Measurements from ENCODE around the gene KCNT1. TPM values are rescaled to one million over a fixed set of nuclear protein-coding genes. Genes with fewer than 3 reads are reported as not detected.
A peak's percentile ranks its signal among the peaks of the same experiment; 100 is the strongest.

Gene KCNT1
- total RNA-seq, 1 donor from 2014 or later = not detected

- H3K4me2 ChIP-seq (ENCODE audit: low read length) = no peak overlapping the region
- H3K9me3 ChIP-seq (ENCODE audit: insufficient read depth, low read depth, low read length) = no peaks in the 10 kb centered on the region
- H3K27ac ChIP-seq (ENCODE audit: low read depth, low read length) = no peak overlapping the region
- H2AFZ ChIP-seq (ENCODE audit: low read depth, low read length) = no peak overlapping the region
- no peak for DNase-seq (ENCODE audit: low read depth)
- FAIRE-seq = no peak
- Mint-ChIP-seq H3K9me3 (ENCODE audit: unreplicated experiment) (no peaks in the 10 kb centered on the region), H3K36me3 (ENCODE audit: low read depth, unreplicated experiment) (no peaks in the 10 kb centered on the region), H3K4me3 (ENCODE audit: unreplicated experiment) (no peak overlapping the region), H3K27me3 (ENCODE audit: low read depth, unreplicated experiment) (peaks cover 36% of the 10 kb centered on the region), H3K4me1 (ENCODE audit: low read depth, unreplicated experiment) (peaks cover 3% of the 10 kb centered on the region), H3K27ac (ENCODE audit: unreplicated experiment) (no peak overlapping the region)
- H3K79me2 ChIP-seq (ENCODE audit: insufficient read depth, low read length) = no peaks in the 10 kb centered on the region
- H3K4me3 ChIP-seq (ENCODE audit: insufficient read depth, low read depth, low read length) = no peak overlapping the region
- no peaks in the 10 kb centered on the region for H4K20me1 ChIP-seq (ENCODE audit: insufficient read depth, low read length)
- H3K27me3 ChIP-seq (ENCODE audit: insufficient read depth, low read length) = no peaks in the 10 kb centered on the region
- no peaks in the 10 kb centered on the region for H3K4me1 ChIP-seq (ENCODE audit: insufficient read depth, low read length)
- no peaks in the 10 kb centered on the region for H3K36me3 ChIP-seq (ENCODE audit: insufficient read depth, low read length)
- H3K9ac ChIP-seq (ENCODE audit: low read length) = no peak overlapping the region
- TF ChIP-seq EZH2 (IDR thresholded peaks at IDR 0.05; ENCODE audit: insufficient read depth, low read length) (no peak), CTCF (IDR thresholded peaks at IDR 0.05; ENCODE audit: insufficient read depth, low read depth, low read length) (no peak)
Observed at GRCh38 chr9:135677641-135678168, 24.3 kb upstream of the KCNT1 start.

DNA sequence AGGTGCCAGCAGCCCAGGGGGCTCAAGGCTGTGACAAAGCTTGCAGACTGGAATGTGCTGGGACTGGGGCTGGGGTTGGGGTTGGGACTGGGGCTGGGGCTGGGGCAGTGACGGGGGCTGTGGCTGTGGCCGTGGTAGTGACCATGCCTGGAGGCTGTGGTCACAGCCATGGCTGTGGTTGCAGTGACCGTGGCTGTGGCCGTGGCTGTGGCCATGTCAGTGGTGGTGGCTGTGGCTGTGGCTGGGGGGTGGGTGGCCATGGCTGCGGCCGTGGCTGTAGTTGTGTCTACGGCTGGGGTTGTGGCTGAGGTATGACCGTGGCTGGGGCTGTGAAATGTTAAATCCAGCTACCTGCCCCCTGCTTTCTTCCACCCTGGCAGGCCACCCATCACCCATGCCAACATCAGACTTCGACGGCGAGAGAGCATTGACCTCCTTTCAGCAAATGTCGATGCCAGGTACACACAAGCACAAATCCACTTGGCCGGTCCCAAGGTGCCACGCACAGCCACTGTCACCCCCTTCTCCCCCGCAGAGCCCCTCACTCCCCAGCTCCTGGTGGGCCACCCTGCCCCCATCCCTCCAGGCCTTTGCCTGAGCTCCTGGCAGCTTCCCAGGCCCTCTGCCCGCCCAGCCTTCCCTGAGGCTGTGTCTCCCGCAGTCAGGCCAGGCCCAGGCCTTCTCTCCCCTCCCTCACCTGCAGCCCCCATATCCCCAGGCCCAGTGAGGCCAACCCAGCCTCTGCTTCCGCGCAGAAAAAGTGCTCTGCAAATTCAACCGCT is 23.6 kb upstream of the KCNT1 start:
- Histone ChIP-seq H3K79me2 (ENCODE audit: insufficient read depth, low read length) (no peaks in the 10 kb centered on the region), H3K27ac (ENCODE audit: low read depth, low read length) (no peak overlapping the region), H3K27me3 (ENCODE audit: insufficient read depth, low read length) (no peaks in the 10 kb centered on the region), H3K9ac (ENCODE audit: low read length) (no peak overlapping the region), H3K9me3 (ENCODE audit: insufficient read depth, low read depth, low read length) (no peaks in the 10 kb centered on the region), H2AFZ (ENCODE audit: low read depth, low read length) (no peak overlapping the region), H3K4me3 (ENCODE audit: insufficient read depth, low read depth, low read length) (no peak overlapping the region), H4K20me1 (ENCODE audit: insufficient read depth, low read length) (no peaks in the 10 kb centered on the region), H3K36me3 (ENCODE audit: insufficient read depth, low read length) (no peaks in the 10 kb centered on the region), H3K4me2 (ENCODE audit: low read length) (no peak overlapping the region), H3K4me1 (ENCODE audit: insufficient read depth, low read length) (no peaks in the 10 kb centered on the region)
- H3K27ac Mint-ChIP-seq (ENCODE audit: unreplicated experiment) = no peak overlapping the region
- peaks cover 3% of the 10 kb centered on the region for H3K4me1 Mint-ChIP-seq (ENCODE audit: low read depth, unreplicated experiment)
- H3K4me3 Mint-ChIP-seq (ENCODE audit: unreplicated experiment) = no peak overlapping the region
- DNase-seq (ENCODE audit: low read depth) = no peak
- H3K9me3 Mint-ChIP-seq (ENCODE audit: unreplicated experiment) = no peaks in the 10 kb centered on the region
- TF ChIP-seq CTCF (IDR thresholded peaks at IDR 0.05; ENCODE audit: insufficient read depth, low read depth, low read length) (no peak), EZH2 (IDR thresholded peaks at IDR 0.05; ENCODE audit: insufficient read depth, low read length) (no peak)
- no peak for FAIRE-seq
- no peaks in the 10 kb centered on the region for H3K36me3 Mint-ChIP-seq (ENCODE audit: low read depth, unreplicated experiment)
- H3K27me3 Mint-ChIP-seq (ENCODE audit: low read depth, unreplicated experiment) = peaks cover 36% of the 10 kb centered on the region

DNA sequence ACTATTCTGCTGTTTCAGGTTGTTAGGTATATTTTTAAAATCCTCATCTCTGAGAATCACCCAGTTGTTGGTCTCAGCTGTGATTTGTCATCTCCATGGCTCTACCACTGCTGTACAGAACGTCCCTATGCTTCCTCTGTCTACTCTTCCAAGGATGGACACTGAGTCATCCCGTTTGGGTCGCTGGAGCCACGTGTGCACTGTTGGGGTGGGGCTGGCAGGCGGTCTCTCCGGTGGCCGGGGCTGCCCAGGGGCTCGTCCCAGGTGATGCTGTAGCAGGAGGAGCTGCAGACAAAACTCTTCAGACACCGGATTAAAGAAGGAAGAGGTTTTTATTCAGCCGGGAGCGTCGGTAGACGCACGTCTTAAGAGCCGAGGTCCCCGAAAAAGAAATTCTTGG is 21.9 kb upstream of the KCNT1 start:
- no peaks in the 10 kb centered on the region for H3K27me3 ChIP-seq (ENCODE audit: insufficient read depth, low read length)
- no peaks in the 10 kb centered on the region for H3K4me1 ChIP-seq (ENCODE audit: insufficient read depth, low read length)
- H3K9me3 Mint-ChIP-seq (ENCODE audit: unreplicated experiment) = no peaks in the 10 kb centered on the region
- H3K36me3 Mint-ChIP-seq (ENCODE audit: low read depth, unreplicated experiment) = no peaks in the 10 kb centered on the region
- DNase-seq (ENCODE audit: low read depth) (no peak), FAIRE-seq (no peak)
- peaks cover 43% of the 10 kb centered on the region for H3K27me3 Mint-ChIP-seq (ENCODE audit: low read depth, unreplicated experiment)
- H4K20me1 ChIP-seq (ENCODE audit: insufficient read depth, low read length) = no peaks in the 10 kb centered on the region
- H3K9ac ChIP-seq (ENCODE audit: low read length) = no peak overlapping the region
- H3K27ac Mint-ChIP-seq (ENCODE audit: unreplicated experiment) = peak overlapping the region; percentile 34
- no peaks in the 10 kb centered on the region for H3K79me2 ChIP-seq (ENCODE audit: insufficient read depth, low read length)
- no peak overlapping the region for H3K4me2 ChIP-seq (ENCODE audit: low read length)
- no peak overlapping the region for H3K4me3 ChIP-seq (ENCODE audit: insufficient read depth, low read depth, low read length)
- H3K36me3 ChIP-seq (ENCODE audit: insufficient read depth, low read length) = no peaks in the 10 kb centered on the region
- H3K4me3 Mint-ChIP-seq (ENCODE audit: unreplicated experiment) = no peak overlapping the region
- no peak overlapping the region for H3K27ac ChIP-seq (ENCODE audit: low read depth, low read length)
- peaks cover 3% of the 10 kb centered on the region for H3K4me1 Mint-ChIP-seq (ENCODE audit: low read depth, unreplicated experiment)
- no peak for TF ChIP-seq EZH2 (IDR thresholded peaks at IDR 0.05; ENCODE audit: insufficient read depth, low read length)
- TF ChIP-seq CTCF (IDR thresholded peaks at IDR 0.05; ENCODE audit: insufficient read depth, low read depth, low read length) = no peak
- H3K9me3 ChIP-seq (ENCODE audit: insufficient read depth, low read depth, low read length) = no peaks in the 10 kb centered on the region
- no peak overlapping the region for H2AFZ ChIP-seq (ENCODE audit: low read depth, low read length)
